DND-41 (cell line): ENCODE results near the gene ALDH1A1.

Experiments used
- CTCF ChIP-seq: IDR thresholded peaks from 2 replicates; pipeline ENCODE4 v1.5.1; 2012; ENCODE audit warnings: borderline replicate concordance, low read length, moderate library complexity, mild to moderate bottlenecking; ENCODE audit not compliant: poor library complexity, severe bottlenecking; ENCODE audit errors: extremely low read depth
- EZH2 ChIP-seq: IDR thresholded peaks from 3 replicates; pipeline ENCODE4 v1.6.1; 2012; ENCODE audit warnings: borderline replicate concordance, low read depth, mild to moderate bottlenecking, moderate library complexity, low read length, inconsistent platforms; ENCODE audit not compliant: severe bottlenecking

- no peak for TF ChIP-seq CTCF
- no peak for TF ChIP-seq EZH2
Observed at GRCh38 chr9:72886386-72886785, 66.5 kb downstream of the ALDH1A1 start.
